ENCODE measurements around the gene DNTT. TPM values are rescaled to one million over a fixed set of nuclear protein-coding genes. Genes with fewer than 3 reads are reported as not detected.
A peak's percentile ranks its signal among the peaks of the same experiment; 100 is the strongest.

Gene DNTT
- total RNA-seq, 1 donor = not detected

- Histone ChIP-seq H3K79me2 (ENCODE audit: insufficient read depth, low read length) (no peaks in the 10 kb centered on the region), H3K36me3 (ENCODE audit: insufficient read depth, low read length) (no peaks in the 10 kb centered on the region), H3K27ac (ENCODE audit: low read depth, low read length) (no peak overlapping the region), H4K20me1 (ENCODE audit: insufficient read depth, low read length) (no peaks in the 10 kb centered on the region), H3K9me3 (ENCODE audit: low read depth, low read length) (no peaks in the 10 kb centered on the region), H2AFZ (ENCODE audit: low read length) (no peak overlapping the region), H3K4me2 (ENCODE audit: insufficient read depth, low read length) (no peak overlapping the region), H3K27me3 (ENCODE audit: insufficient read depth, low read length) (peaks cover 11% of the 10 kb centered on the region), H3K4me1 (ENCODE audit: insufficient read depth, low read length) (peaks cover 2% of the 10 kb centered on the region), H3K4me3 (ENCODE audit: insufficient read depth, low read length) (no peak overlapping the region)
- no peak for TF ChIP-seq CTCF (IDR thresholded peaks at IDR 0.05; ENCODE audit: extremely low read depth, low read depth, low read length)
- DNase-seq (ENCODE audit: insufficient read length, low spot score, missing footprints) = peak; percentile 80
Observed at GRCh38 chr10:96369890-96370583, 65.8 kb downstream of the DNTT start.

GRCh38 chr10:96370584-96371157 lies 66.4 kb downstream of the DNTT start:
- no peak overlapping the region for H3K4me3 ChIP-seq (ENCODE audit: insufficient read depth, low read length)
- peak; percentile 93 for TF ChIP-seq CTCF (IDR thresholded peaks at IDR 0.05; ENCODE audit: extremely low read depth, low read depth, low read length)
- H3K79me2 ChIP-seq (ENCODE audit: insufficient read depth, low read length) = no peaks in the 10 kb centered on the region
- no peak overlapping the region for H2AFZ ChIP-seq (ENCODE audit: low read length)
- DNase-seq (ENCODE audit: insufficient read length, low spot score, missing footprints) = peak; percentile 94
- H4K20me1 ChIP-seq (ENCODE audit: insufficient read depth, low read length) = no peaks in the 10 kb centered on the region
- peaks cover 11% of the 10 kb centered on the region for H3K27me3 ChIP-seq (ENCODE audit: insufficient read depth, low read length)
- H3K9me3 ChIP-seq (ENCODE audit: low read depth, low read length) = no peaks in the 10 kb centered on the region
- H3K36me3 ChIP-seq (ENCODE audit: insufficient read depth, low read length) = no peaks in the 10 kb centered on the region
- H3K4me1 ChIP-seq (ENCODE audit: insufficient read depth, low read length) = peaks cover 5% of the 10 kb centered on the region
- H3K27ac ChIP-seq (ENCODE audit: low read depth, low read length) = no peak overlapping the region
- no peak overlapping the region for H3K4me2 ChIP-seq (ENCODE audit: insufficient read depth, low read length)

GRCh38 chr10:96371356-96371755 lies 67.1 kb downstream of the DNTT start:
- peaks cover 5% of the 10 kb centered on the region for H3K4me1 ChIP-seq (ENCODE audit: insufficient read depth, low read length)
- H3K27me3 ChIP-seq (ENCODE audit: insufficient read depth, low read length) = peaks cover 11% of the 10 kb centered on the region
- H2AFZ ChIP-seq (ENCODE audit: low read length) = no peak overlapping the region
- no peaks in the 10 kb centered on the region for H4K20me1 ChIP-seq (ENCODE audit: insufficient read depth, low read length)
- no peaks in the 10 kb centered on the region for H3K36me3 ChIP-seq (ENCODE audit: insufficient read depth, low read length)
- TF ChIP-seq CTCF (IDR thresholded peaks at IDR 0.05; ENCODE audit: extremely low read depth, low read depth, low read length) = no peak
- H3K9me3 ChIP-seq (ENCODE audit: low read depth, low read length) = no peaks in the 10 kb centered on the region
- no peak overlapping the region for H3K27ac ChIP-seq (ENCODE audit: low read depth, low read length)
- H3K4me2 ChIP-seq (ENCODE audit: insufficient read depth, low read length) = no peak overlapping the region
- H3K4me3 ChIP-seq (ENCODE audit: insufficient read depth, low read length) = no peak overlapping the region
- no peaks in the 10 kb centered on the region for H3K79me2 ChIP-seq (ENCODE audit: insufficient read depth, low read length)
- no peak for DNase-seq (ENCODE audit: insufficient read length, low spot score, missing footprints)

GRCh38 chr10:96374004-96374403 lies 69.8 kb downstream of the DNTT start:
- H3K36me3 ChIP-seq (ENCODE audit: insufficient read depth, low read length) = no peaks in the 10 kb centered on the region
- peaks cover 11% of the 10 kb centered on the region for H3K27me3 ChIP-seq (ENCODE audit: insufficient read depth, low read length)
- H4K20me1 ChIP-seq (ENCODE audit: insufficient read depth, low read length) = no peaks in the 10 kb centered on the region
- no peaks in the 10 kb centered on the region for H3K9me3 ChIP-seq (ENCODE audit: low read depth, low read length)
- H3K4me2 ChIP-seq (ENCODE audit: insufficient read depth, low read length) = no peak overlapping the region
- H3K79me2 ChIP-seq (ENCODE audit: insufficient read depth, low read length) = no peaks in the 10 kb centered on the region
- no peak for TF ChIP-seq CTCF (IDR thresholded peaks at IDR 0.05; ENCODE audit: extremely low read depth, low read depth, low read length)
- DNase-seq (ENCODE audit: insufficient read length, low spot score, missing footprints) = no peak
- no peak overlapping the region for H3K27ac ChIP-seq (ENCODE audit: low read depth, low read length)
- H3K4me1 ChIP-seq (ENCODE audit: insufficient read depth, low read length) = peaks cover 5% of the 10 kb centered on the region
- H2AFZ ChIP-seq (ENCODE audit: low read length) = no peak overlapping the region
- no peak overlapping the region for H3K4me3 ChIP-seq (ENCODE audit: insufficient read depth, low read length)
